ENCODE data around the gene MED23.

Gene MED23, protein sequence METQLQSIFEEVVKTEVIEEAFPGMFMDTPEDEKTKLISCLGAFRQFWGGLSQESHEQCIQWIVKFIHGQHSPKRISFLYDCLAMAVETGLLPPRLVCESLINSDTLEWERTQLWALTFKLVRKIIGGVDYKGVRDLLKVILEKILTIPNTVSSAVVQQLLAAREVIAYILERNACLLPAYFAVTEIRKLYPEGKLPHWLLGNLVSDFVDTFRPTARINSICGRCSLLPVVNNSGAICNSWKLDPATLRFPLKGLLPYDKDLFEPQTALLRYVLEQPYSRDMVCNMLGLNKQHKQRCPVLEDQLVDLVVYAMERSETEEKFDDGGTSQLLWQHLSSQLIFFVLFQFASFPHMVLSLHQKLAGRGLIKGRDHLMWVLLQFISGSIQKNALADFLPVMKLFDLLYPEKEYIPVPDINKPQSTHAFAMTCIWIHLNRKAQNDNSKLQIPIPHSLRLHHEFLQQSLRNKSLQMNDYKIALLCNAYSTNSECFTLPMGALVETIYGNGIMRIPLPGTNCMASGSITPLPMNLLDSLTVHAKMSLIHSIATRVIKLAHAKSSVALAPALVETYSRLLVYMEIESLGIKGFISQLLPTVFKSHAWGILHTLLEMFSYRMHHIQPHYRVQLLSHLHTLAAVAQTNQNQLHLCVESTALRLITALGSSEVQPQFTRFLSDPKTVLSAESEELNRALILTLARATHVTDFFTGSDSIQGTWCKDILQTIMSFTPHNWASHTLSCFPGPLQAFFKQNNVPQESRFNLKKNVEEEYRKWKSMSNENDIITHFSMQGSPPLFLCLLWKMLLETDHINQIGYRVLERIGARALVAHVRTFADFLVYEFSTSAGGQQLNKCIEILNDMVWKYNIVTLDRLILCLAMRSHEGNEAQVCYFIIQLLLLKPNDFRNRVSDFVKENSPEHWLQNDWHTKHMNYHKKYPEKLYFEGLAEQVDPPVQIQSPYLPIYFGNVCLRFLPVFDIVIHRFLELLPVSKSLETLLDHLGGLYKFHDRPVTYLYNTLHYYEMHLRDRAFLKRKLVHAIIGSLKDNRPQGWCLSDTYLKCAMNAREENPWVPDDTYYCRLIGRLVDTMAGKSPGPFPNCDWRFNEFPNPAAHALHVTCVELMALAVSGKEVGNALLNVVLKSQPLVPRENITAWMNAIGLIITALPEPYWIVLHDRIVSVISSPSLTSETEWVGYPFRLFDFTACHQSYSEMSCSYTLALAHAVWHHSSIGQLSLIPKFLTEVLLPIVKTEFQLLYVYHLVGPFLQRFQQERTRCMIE (N-terminal part only)

DNA sequence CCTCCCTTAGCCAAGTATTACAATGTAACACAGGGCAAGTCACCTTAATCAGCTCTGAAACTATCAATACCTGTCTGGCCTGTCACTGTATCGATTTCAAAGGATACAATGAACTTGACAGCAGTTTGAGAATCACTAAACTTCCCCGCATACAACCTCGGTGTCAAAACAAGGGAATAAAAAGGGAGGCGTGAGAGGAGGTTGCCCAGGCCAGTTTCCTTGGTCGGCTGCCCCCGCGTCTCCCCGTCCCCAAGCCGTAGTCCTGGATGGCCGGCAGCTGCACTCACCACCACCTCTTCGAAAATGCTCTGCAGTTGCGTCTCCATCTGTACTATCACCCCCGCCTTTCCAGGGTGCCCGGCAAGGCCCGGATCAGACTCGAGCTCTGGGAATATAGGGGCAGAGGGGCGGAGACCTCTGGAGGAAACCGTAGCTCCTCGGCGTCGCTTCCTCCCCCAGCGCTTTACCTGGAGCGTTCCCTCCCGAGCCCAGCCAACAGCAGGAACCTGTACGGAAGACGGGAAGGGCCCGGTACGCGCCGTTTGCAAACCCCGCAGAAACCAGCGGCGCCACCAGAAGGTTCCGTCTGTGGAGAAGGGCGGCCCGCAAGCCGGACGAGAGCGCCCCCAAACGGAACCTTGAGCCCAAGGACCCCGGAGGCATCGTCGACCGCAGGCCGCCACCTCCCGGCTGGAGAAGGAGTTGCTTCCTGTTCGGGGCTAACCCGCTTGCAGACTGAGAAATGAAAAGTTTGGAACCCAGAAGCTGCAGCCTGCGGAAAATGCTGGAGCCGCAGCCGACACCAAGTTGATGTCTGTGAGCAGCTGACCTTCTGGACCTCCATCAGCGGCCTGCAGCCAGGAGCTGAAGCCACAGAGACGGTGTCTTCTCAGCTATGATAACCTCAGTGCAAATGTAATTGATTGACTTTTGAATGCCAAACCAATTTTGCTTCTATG lies at the start of gene MED23:
MED23 (minus strand) TSS at position 519 of the 959 bp plus-strand sequence; CDS start at position 326, 193 bp downstream.
- peak; percentile 93 to 94 for DNase-seq

DNA sequence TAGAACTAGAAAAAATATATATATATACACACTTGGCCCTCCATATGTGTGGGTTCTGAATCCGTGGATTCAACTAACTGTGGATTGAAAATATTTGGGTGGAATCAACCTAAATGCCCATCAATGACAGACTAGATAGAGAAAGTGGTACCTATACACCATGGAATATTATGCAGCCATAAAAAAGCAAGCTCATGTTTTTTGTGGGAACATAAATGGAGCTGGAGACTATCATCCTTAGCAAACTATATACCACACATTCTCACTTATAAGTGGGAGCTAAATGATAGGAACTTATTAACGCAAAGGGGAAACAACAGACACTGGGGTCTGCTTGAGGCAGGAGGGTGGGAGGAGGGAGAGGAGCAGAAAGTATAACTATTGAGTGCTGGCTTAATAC lies 45.1 kb upstream of the MED23 start:
- DNase-seq: no peak

DNA sequence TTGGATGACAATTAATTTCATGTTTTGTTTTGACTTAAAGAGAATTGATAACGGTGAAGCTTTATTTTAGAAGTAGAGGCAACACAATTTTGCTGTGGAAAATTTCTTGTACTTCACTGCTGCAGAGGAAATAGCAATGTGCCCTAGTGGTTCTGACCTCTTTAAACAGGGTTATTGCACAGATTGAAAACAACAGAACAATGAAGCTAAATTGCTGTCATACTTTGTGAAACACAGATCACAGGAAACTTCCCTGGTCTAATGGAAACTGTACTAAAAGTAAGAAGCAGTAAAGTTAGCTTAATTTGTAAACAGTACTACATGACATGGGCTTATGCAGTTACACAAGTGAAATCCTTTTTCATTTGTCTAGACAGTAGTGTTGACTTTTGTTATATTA lies 41.8 kb upstream of the MED23 start:
- no peak for DNase-seq

DNA sequence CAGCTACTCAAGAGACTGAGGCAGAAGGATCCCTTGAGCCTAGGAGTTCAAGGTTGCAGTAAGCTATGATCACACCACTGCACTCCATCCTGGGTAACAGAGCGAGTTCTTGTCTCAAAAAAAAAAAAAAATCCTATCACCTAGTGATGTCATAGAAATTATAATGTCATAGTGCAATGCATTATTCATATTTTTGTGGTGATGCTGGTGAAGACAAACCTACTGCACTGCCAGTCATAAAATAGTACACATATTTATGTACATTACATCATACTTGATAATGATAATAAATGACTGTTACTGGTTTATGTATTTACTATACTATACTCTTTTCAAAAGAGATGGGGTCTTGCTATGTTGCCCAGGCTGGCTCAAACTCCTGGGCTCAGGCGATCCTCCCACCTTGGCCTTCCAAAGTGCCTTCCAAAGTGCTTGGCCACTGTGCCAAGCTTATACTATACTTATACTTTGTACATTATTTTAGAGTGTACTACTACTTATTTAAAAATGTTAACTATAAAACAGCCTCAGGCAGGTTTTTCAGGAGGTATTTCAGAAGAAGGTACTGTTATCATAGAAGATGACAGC lies 35.6 kb upstream of the MED23 start:
- DNase-seq: no peak

DNA sequence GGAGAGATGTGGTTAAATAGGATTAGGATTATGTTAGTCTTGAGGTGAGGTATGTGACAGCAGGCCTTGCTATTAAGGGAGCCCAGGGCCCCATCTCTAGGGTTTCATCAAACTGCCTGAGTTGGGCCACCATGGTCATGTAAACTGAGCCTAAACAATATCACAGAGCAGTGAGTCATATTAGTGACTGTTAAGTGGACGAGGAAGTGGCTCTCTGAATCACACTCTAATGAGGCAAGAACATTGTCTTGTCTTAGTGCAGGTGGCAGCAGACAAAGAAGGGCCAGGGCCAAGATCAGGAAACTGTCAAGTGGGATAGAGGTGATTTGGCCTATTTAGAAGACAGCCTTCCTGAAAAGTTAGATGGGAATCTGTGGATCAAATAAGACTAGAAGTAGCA lies 32.2 kb upstream of the MED23 start:
- DNase-seq: peak; percentile 49 to 64

DNA sequence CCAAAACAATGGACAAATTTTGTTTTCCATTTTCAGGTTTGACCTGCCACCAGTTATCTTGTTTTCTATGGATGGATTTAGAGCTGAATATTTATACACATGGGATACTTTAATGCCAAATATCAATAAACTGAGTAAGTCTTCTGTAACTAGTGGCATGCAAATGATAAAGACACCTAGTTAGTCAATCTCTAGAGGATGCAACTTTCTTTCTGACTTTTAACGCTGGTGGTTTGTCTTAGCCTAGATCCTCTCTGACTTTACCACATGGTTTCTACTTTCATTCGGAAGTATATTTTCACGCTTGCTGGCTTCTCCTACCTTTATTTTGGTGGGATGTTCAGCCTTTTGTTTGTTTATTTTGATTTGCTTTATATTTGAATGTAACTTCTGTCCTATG lies 30.2 kb upstream of the MED23 start:
- DNase-seq: no peak

DNA sequence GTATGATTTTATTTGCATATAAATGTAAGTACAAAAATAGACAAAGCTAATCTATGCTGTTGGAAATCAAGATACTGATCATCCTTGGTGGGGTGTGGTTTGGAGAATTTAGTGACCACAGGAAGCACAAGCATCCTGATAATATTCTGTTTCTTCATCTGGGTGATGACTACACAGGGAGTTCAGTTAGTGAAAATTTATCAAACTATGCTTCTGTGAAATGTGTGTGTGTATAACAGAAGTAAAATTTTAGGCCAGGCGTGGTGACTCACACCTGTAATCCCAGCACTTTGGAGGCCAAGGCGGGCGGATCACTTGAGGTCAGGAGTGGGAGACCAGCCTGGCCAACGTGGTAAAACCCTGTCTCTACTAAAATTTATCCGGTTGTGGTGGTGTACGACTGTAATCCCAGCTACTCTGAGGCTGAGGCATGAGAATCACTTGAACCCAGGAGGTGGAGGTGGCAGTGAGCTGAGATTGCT lies 29.6 kb upstream of the MED23 start:
- peak; percentile 20 to 26 for DNase-seq

DNA sequence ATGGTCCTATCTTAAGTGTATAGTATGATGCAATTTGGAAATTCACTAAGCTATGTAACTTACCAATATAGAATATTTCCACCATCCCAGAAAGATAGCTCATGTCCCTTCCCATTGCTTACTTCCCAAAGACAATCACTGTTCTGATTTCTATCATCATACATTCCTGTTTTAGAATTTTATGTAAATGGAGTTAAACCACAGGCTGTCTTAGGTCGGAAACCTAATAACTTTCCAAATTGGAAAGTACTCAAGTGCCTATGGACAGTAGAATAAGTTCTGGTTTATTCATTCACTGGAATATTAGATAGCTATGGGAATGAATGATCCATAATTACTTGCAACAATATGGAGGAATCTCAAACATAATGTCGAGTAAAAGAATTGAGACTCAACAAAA lies 29.2 kb upstream of the MED23 start:
- no peak for DNase-seq

DNA sequence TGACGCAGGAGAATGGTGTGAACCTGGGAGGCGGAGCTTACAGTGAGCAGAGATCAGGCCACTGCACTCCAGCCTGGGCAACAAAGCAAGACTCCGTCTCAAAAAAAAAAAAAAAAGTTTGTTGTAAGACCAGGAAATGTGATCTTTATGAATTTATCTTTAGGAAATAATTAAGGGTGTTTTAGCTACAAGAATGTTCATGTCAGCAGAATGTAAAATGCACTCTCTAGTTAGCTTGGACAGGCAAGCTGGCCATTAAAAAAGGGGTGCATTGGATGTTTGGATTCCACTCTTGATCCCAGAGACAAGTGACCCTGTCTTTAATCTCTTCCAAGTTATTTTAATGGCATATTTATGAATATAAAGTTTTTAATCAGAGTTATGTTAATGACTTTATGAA lies 28.6 kb upstream of the MED23 start:
- DNase-seq: no peak

DNA sequence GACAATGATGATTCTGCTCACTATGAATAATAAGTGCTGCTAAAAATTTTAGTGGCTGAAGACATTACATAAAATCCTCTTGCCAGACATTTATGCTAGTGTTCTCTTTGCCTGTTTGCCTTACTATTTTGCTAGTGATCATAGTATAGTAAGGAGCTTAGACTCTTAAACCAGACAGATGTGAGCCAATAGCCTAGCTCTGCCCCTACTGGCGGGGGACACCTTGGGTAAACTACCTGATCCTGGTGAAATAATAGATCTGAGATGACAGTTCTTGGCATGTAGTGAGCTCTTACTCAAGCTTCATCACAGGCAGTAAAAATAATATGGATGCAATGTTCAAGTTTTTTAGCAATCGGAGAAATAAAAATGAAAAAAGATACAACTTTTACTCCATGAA lies 27.9 kb upstream of the MED23 start:
- DNase-seq: no peak

DNA sequence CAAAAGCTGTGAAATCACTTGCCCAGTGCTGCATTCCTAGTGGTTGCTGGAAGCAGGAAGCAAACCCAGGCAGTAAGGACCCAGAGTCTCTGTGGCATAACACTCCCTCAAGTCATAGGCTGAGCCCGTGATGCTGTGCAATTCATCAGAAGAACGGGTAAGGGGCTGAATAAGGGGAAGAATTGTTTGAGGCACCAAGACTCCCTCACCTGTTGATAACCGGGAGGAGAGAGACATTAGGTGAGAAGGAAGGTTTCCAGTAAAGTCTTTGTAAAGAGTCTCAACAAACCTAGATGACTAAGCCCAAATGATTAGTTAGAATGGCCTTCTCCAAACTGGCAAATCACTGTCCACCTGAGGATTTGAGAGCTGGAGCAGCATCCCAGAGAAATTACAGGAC lies 27.3 kb upstream of the MED23 start:
- DNase-seq: no peak

DNA sequence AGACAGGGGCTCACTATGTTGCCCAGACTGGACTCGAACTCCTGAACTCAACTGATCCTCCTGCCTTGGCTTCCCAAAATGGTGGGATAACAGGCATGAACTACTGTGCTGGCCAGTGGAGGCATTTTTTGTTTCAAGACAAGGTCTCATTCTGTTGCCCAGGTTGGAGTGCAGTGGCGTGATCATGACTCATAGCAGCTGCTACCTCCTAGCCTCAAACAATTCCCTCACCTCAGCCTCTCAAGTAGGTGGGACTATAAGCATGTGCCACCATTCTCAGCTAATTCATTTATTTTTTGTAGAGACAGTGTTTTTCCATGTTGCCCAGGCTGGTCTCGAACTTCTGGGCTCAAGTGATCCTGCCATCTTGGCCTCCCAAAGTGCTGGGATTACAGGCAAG lies 26.3 kb upstream of the MED23 start:
- DNase-seq: no peak

DNA sequence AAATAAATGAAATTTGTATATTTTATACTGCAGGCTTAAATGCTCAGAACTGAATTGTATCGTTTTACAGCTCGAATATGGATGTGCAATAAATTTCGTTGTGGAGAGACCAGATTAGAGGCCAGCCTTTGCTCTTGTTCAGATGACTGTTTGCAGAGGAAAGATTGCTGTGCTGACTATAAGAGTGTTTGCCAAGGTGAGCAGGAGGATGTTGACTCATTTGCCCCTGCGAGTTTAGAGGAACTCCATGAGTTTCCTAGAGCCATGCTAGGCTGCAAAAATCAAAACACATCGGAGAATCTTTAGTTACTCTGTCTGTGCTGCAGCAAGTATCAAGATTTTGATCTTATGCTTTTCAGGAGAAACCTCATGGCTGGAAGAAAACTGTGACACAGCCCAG lies 24.4 kb upstream of the MED23 start:
- DNase-seq: no peak

DNA sequence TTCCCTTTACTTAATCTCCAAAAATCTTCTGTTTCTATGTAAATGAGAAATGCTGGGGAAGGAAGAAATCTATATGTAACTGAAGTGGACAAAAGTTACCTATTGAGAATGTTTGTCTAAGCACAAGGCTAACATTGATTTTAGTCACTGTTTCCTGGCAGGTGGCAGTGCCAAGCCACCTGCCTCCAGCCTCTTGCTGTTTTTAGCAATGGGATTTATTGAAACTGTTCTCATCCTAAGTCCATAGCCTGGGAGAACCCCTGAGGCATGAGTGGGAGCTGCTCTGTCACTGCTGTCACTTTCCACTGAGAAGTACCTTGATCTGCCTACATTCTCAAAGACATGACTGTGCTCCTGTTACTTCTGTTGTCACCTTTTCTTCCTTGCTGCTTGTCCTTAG lies 23.7 kb upstream of the MED23 start:
- DNase-seq: no peak

DNA sequence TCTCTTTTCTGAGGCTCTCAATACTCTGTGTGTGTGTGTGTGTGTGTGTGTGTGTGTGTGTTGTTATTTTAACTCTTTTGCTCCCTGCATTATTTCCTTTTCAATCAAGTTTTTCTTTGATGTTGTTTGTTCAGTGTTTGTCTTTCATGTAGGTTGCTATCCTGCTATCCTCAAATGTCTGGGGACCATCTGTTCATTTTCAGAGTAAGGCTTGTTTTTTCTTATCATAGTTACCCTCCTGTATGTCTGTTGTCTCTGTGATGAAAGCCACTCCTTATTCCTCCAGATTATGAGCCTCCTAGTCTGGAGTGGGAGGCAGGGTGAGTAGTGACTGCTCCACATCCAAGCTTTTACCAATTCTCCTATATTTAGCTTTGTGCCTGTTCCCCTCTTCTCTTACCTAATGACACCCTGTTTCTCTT lies 18.2 kb upstream of the MED23 start:
- DNase-seq: no peak

DNA sequence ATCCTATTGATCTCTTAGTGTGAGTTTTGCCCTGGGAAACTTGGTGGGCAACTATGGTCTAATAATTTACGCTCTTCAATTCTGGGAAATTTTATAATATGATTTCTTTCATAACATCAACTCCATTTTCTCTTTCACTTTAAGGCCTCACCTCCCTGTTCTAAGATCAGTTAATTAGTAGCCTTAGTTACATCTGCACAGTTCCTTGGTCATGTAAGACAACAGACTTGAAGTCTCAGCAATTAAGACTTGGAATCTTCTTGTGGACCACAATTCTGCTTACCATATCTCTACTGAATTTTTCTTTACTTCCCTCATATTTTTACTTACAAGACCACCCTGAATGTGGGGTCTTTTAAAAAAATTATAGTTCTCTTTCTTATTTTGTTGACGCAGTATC lies 17.8 kb upstream of the MED23 start:
- no peak for DNase-seq

DNA sequence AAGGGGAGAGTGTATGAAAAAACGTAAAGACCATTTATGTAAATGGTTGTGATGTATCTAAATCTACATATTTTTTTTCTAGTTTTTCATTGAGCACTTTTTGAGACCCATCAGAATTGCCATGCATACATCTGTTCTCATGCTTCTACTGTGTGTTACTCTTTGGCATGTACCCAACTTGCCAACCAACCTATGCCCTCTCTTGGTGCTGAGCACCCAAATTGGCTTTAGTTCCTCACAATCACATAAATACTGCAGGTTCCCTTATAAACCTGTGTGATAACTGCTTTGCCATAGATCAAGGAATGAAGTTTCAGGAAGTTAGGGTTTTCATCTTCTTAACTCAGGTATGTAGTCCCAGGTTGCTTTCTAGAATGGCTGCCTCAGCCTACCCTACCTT lies 16.9 kb upstream of the MED23 start:
- no peak for DNase-seq

DNA sequence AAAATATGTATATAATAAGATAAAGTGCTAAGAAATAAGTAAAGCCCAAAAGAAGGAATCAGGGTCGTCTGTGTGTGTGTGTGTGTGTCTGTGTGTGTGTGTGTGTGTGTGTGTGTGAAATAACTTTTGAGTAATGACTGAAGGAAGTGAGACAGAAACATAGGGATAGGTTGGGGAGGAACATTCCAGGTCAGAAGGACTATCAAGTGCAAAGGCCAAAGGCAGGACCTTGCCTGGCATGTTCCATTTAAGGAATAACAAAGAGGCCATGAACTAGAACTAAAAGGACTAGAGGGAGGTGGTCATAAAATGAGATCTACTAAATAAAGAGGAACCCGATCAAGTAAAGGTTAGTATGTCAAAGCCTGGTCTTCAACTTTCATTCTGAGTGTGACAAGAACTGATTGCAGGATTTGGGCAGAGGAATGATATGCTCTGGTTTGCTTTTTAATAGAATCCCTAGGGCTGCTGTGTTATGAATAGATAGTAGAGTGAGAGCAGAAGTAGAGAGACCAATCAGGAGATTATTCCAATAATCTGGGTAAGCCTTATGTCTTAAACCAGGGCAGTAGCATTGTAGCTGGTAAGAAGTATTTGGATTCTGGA lies 15.9 kb upstream of the MED23 start:
- DNase-seq: no peak

DNA sequence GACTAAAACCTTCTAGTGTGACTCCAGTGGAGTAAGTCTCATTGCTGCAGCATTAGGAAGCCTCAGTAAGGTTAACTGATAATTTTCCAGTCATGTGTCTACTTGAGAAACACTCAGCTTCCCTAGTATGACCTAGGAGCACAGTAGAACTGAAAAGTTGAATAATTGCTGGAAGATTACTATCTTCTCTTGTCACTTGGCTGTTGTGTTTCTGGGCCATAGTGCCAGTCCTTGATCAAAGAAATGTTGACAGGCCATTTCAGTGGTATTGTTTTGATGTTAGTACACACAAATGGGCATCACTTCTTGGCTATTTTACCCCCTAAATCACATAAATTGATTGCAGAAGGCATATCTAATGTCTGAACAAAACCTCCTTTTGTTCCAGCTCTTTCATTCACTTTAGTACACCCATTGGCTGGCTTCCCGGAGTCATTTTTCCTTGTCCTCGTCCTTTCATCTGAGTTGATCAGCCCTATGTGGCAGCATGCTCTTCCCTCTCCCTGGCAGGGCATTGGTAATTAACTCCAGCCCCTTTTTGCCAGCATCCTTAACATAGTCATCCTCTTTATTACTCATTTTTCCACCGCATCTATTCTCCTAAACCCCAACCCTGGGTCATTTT lies 15.1 kb upstream of the MED23 start:
- DNase-seq: no peak

DNA sequence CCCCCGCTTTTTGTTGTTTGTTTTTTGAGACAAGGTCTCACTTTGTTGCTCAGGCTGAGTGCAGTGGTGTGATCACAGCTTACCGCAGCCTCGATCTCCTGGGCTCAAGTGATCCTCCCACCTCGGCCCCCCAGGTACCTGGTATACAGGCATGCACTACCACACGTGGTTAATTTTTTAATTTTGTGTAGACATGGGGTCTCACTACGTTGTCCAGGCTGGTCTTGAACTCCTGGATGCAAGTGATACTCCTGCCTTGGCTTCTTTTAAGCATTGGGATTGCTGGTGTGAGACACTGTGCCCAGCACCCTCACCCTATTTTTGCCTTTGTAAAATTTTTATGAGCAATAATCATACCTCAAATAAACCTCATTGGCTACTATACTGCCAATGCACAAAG lies 14.5 kb upstream of the MED23 start:
- DNase-seq: no peak

DNA sequence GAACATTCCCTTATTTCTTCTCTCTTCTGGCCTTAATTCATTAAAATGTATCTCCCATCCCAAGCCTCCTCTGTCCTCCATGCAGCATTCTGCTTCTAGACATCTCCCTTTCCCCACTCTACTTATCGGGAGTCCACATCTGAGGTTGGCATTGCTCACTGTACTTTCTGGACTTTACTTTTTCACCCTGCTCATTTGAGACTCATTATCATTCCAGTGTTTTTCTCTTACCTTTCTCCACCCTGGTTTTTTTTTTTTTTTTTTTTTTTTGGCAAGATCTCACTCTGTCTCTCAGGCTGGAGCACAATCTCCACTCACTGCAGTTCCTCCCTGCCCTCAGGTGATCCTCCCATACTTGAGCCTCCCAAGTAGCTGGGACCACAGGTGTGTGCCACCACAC lies 13.5 kb upstream of the MED23 start:
- DNase-seq: no peak

Data from AML-193 (cell line).